ENCODE results near the gene EPB41L2.

DNA sequence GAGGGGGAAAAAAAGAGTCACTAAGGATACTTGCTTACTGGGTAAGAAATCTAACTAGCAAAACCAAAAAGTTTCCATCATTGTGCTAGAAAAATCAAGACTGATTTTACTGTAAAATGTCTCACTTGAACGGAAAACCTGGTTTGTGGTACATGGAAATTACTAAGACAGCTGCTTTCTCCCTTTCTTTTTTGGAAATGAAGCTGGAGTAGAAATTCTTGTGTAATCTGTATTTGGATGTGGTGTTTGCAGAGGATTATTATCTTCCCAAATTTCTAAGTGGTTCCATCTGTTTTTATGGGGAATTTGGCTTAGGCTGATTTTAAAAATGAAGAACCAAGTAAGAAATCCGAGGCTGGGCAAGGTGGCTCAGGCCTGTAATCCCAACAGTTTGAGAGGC is 20.4 kb downstream of the EPB41L2 start:
- TF ChIP-seq, protein P1, sequence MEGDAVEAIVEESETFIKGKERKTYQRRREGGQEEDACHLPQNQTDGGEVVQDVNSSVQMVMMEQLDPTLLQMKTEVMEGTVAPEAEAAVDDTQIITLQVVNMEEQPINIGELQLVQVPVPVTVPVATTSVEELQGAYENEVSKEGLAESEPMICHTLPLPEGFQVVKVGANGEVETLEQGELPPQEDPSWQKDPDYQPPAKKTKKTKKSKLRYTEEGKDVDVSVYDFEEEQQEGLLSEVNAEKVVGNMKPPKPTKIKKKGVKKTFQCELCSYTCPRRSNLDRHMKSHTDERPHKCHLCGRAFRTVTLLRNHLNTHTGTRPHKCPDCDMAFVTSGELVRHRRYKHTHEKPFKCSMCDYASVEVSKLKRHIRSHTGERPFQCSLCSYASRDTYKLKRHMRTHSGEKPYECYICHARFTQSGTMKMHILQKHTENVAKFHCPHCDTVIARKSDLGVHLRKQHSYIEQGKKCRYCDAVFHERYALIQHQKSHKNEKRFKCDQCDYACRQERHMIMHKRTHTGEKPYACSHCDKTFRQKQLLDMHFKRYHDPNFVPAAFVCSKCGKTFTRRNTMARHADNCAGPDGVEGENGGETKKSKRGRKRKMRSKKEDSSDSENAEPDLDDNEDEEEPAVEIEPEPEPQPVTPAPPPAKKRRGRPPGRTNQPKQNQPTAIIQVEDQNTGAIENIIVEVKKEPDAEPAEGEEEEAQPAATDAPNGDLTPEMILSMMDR (IDR thresholded peaks at IDR 0.05), result no peak
- TF ChIP-seq EP300 (IDR thresholded peaks at IDR 0.05), result no peak
- no peak for TF ChIP-seq POLR2A (IDR thresholded peaks at IDR 0.05)
- TF ChIP-seq POLR2AphosphoS5 (IDR thresholded peaks at IDR 0.05), result no peak

Measured in upper lobe of left lung (tissue), 4 donors.